NOMO-1 treated with dmso at 0.1 percent for 144 hours (cell line): ENCODE data around the gene AFF2.

Source experiments
- DNase-seq: peaks from one replicate; lab custom pipeline; 2025; ENCODE audit not compliant: unreplicated experiment; lab: John Stamatoyannopoulos, UW

AFF2 gene

GRCh38 chrX:148984238-148984637, 483.8 kb downstream of the AFF2 start:
- no peak for DNase-seq

- DNase-seq = no peak
Measured at GRCh38 chrX:148991502-148991901, 491.1 kb downstream of the AFF2 start.

- no peak for DNase-seq
Measured at GRCh38 chrX:148995661-148996060, 495.2 kb downstream of the AFF2 start.

- no peak for DNase-seq
Measured at GRCh38 chrX:149002320-149002719, 501.9 kb downstream of the AFF2 start.

GRCh38 chrX:149003863-149004660, 503.6 kb downstream of the AFF2 start:
- DNase-seq = no peak

- DNase-seq = no peak
Measured at GRCh38 chrX:149004936-149005335, 504.5 kb downstream of the AFF2 start.

GRCh38 chrX:149006235-149006634, 505.8 kb downstream of the AFF2 start:
- no peak for DNase-seq

GRCh38 chrX:149007423-149007822, 507.0 kb downstream of the AFF2 start:
- no peak for DNase-seq

GRCh38 chrX:149010013-149010852, 509.8 kb downstream of the AFF2 start:
- no peak for DNase-seq

- no peak for DNase-seq
Measured at GRCh38 chrX:149010853-149011224, 510.4 kb downstream of the AFF2 start.

- DNase-seq = no peak
Measured at GRCh38 chrX:149013081-149013480, 512.7 kb downstream of the AFF2 start.

GRCh38 chrX:149021159-149021558, 520.7 kb downstream of the AFF2 start:
- DNase-seq = no peak

GRCh38 chrX:149022485-149022884, 522.1 kb downstream of the AFF2 start:
- no peak for DNase-seq

GRCh38 chrX:149032449-149032848, 532.0 kb downstream of the AFF2 start:
- no peak for DNase-seq

- DNase-seq = no peak
Measured at GRCh38 chrX:149036086-149036485, 535.7 kb downstream of the AFF2 start.

- no peak for DNase-seq
Measured at GRCh38 chrX:149037281-149037870, 537.0 kb downstream of the AFF2 start.

- no peak for DNase-seq
Measured at GRCh38 chrX:149039057-149039456, 538.6 kb downstream of the AFF2 start.

- no peak for DNase-seq
Measured at GRCh38 chrX:149040873-149041535, 540.6 kb downstream of the AFF2 start.

GRCh38 chrX:149043401-149043800, 543.0 kb downstream of the AFF2 start:
- DNase-seq = no peak

GRCh38 chrX:149044471-149044870, 544.1 kb downstream of the AFF2 start:
- DNase-seq = no peak

GRCh38 chrX:149045645-149046210, 545.3 kb downstream of the AFF2 start:
- DNase-seq = no peak
